Lung (tissue), 12 donors: ENCODE measurements around the gene DNASE1L2. TPM values are rescaled to one million over a fixed set of nuclear protein-coding genes. Genes with fewer than 3 reads are reported as not detected.

ENCODE experiments used
- ATAC-seq: fragments of 200-7000 bp; cut with Tn5 transposase; one replicate; pipeline ENCODE4 v1.9.1; 2020; ENCODE audit warnings: moderate number of reproducible peaks; ENCODE audit not compliant: insufficient read depth, low FRiP score
- DNase-seq, 3 donors: peaks; one replicate each; pipeline ENCODE4 v3.0.0-alpha.2; 2013 to 2017
- H3K27ac ChIP-seq, 2 donors: one replicate each; pipeline ENCODE4 v1.5.1; 2013; ENCODE audit warnings: mild to moderate bottlenecking in 2 of 2, moderate library complexity in 2 of 2, control low read depth in 1 of 2, inconsistent platforms in 1 of 2, low read depth in 1 of 2, low read length in 1 of 2
- H3K27me3 ChIP-seq, 3 donors: one replicate each; pipeline ENCODE4 v1.5.1; 2013; ENCODE audit warnings: low read length in 2 of 3; ENCODE audit not compliant: control insufficient read depth in 3 of 3, insufficient read depth in 3 of 3
- H3K36me3 ChIP-seq, 4 donors: one replicate each; pipeline ENCODE4 v1.5.1; 2013; ENCODE audit warnings: low read length in 4 of 4, mild to moderate bottlenecking in 1 of 4, moderate library complexity in 1 of 4; ENCODE audit not compliant: control insufficient read depth in 4 of 4, insufficient read depth in 4 of 4
- H3K4me1 ChIP-seq, 5 donors: one replicate each; pipeline ENCODE4 v1.5.1; 2013; ENCODE audit warnings: low read length in 5 of 5, mild to moderate bottlenecking in 2 of 5, moderate library complexity in 1 of 5; ENCODE audit not compliant: control insufficient read depth in 5 of 5, insufficient read depth in 5 of 5
- H3K4me3 ChIP-seq: one replicate; pipeline ENCODE4 v1.5.1; 2013; ENCODE audit warnings: mild to moderate bottlenecking, control low read depth, moderate library complexity
- H3K9ac ChIP-seq, 2 donors: one replicate each; pipeline ENCODE4 v1.5.1; 2013; ENCODE audit warnings: low read length in 2 of 2, control low read depth in 1 of 2; ENCODE audit not compliant: insufficient read depth in 1 of 2
- H3K9me3 ChIP-seq, 4 donors: one replicate each; pipeline ENCODE4 v1.5.1; 2013; ENCODE audit warnings: low read length in 3 of 4, mild to moderate bottlenecking in 1 of 4, moderate library complexity in 1 of 4; ENCODE audit not compliant: control insufficient read depth in 4 of 4, insufficient read depth in 3 of 4
- CTCF ChIP-seq: IDR thresholded peaks from 2 replicates; pipeline ENCODE4 v1.5.1; 2012; ENCODE audit warnings: mild to moderate bottlenecking; ENCODE audit errors: control extremely low read depth, extremely low read depth
- WGBS, 2 donors: extraction: QIAGEN DNeasy Blood & Tissue Kit; methylation state at CpG; one replicate each; pipeline ENCODE4 v1.1.7; 2013; 5-methylcytosine and 5-hydroxymethylcytosine counted together
- polyA plus RNA-seq, 2 donors: library from polyadenylated mRNA; stranded (reverse); fragments of 200-250 nt; gene quantifications; one replicate each; pipeline ENCODE4 v1.2.1, GENCODE V29; 2013
- total RNA-seq, 2 donors: library from RNA; depleted of rRNA in 1 of 2; stranded (reverse); fragments of >200 nt in 1 of 2; gene quantifications; one replicate each; pipeline ENCODE4 v1.2.1, GENCODE V29; 2014 to 2021
- donor health status: control.
- donor health status: control.
- donor health status: Bipolar disorder and iron deficiency.
- donor health status: healthy.
- donor health status: DM: yes; HTN: yes; CAD: no.

DNASE1L2 gene
- total and polyA plus RNA-seq, 4 donors = 0.65 to 1.0 (median 0.70) TPM

- Histone ChIP-seq H3K9me3 (no peaks in the 10 kb centered on the region), H3K4me1 (peaks cover 0 to 2% (median 0%) of the 10 kb centered on the region in 5 donors), H3K27ac (no peak overlapping the region), H3K4me3 (no peak overlapping the region), H3K36me3 (peaks cover 6 to 44% (median 22%) of the 10 kb centered on the region in 4 donors), H3K27me3 (no peaks in the 10 kb centered on the region), H3K9ac (no peak overlapping the region)
- no peak for ATAC-seq
- TF ChIP-seq CTCF = no peak
- 97 to 98% methylated on average over 19 of the region's 19 CpGs for WGBS, 2 donors
- no peak for DNase-seq
Observed at GRCh38 chr16:2243031-2243528, 6.8 kb downstream of the DNASE1L2 start.

- DNase-seq (no peak), ATAC-seq (no peak)
- no peaks in the 10 kb centered on the region for H3K27me3 ChIP-seq
- WGBS, 2 donors = 93 to 95% methylated on average over 11 of the region's 11 CpGs
- no peaks in the 10 kb centered on the region for H3K9me3 ChIP-seq
- H3K4me1 ChIP-seq = peaks cover 0 to 3% (median 0%) of the 10 kb centered on the region in 5 donors
- no peak overlapping the region for H3K9ac ChIP-seq
- H3K4me3 ChIP-seq = no peak overlapping the region
- TF ChIP-seq CTCF = no peak
- no peak overlapping the region for H3K27ac ChIP-seq
- H3K36me3 ChIP-seq = peaks cover 6 to 44% (median 22%) of the 10 kb centered on the region in 4 donors
Observed at GRCh38 chr16:2243781-2244180, 7.5 kb downstream of the DNASE1L2 start.

GRCh38 chr16:2244301-2244700 lies 8.1 kb downstream of the DNASE1L2 start:
- H3K9ac ChIP-seq = no peak overlapping the region
- ATAC-seq = no peak
- no peaks in the 10 kb centered on the region for H3K27me3 ChIP-seq
- TF ChIP-seq CTCF = no peak
- H3K9me3 ChIP-seq = no peaks in the 10 kb centered on the region
- WGBS, 2 donors = 85 to 91% methylated on average over 17 of the region's 17 CpGs
- H3K36me3 ChIP-seq = peaks cover 7 to 43% (median 22%) of the 10 kb centered on the region in 4 donors
- DNase-seq = no peak
- no peak overlapping the region for H3K27ac ChIP-seq
- H3K4me1 ChIP-seq = peaks cover 0 to 3% (median 0%) of the 10 kb centered on the region in 5 donors
- no peak overlapping the region for H3K4me3 ChIP-seq
